Keratinocyte (primary cell): ENCODE data around the gene PRADC1. TPM values are rescaled to one million over a fixed set of nuclear protein-coding genes. Genes with fewer than 3 reads are reported as not detected.

Experiments used
- DNase-seq: peaks from one replicate; pipeline ENCODE4 v3.0.0-alpha.2; 2011; ENCODE audit warnings: low read depth, missing footprints, low spot score
- FAIRE-seq: peaks from 2 replicates; lab custom pipeline; 2011; peaks lifted over from hg19 to GRCh38; lab: Jason Lieb, UNC
- H2AFZ ChIP-seq: 2 replicates; pipeline ENCODE4 v1.6.0; 2012; ENCODE audit warnings: low read length, control low read depth, inconsistent platforms; ENCODE audit not compliant: control insufficient read depth
- H3K27ac ChIP-seq: 2 replicates; pipeline ENCODE4 v1.5.1; 2011; ENCODE audit warnings: low read length; ENCODE audit not compliant: control insufficient read depth, insufficient read depth
- H3K27me3 ChIP-seq: 3 replicates; pipeline ENCODE4 v1.6.0; 2011; ENCODE audit warnings: low read length; ENCODE audit not compliant: control insufficient read depth, insufficient read depth; ENCODE audit errors: extremely low read depth
- H3K36me3 ChIP-seq, 2 experiments: 2 replicates in 1 of 2; 3 replicates in 1 of 2; pipeline ENCODE4 v1.5.1; 2011; ENCODE audit warnings: low read length in 2 of 2, mild to moderate bottlenecking in 1 of 2; ENCODE audit not compliant: control insufficient read depth in 2 of 2, insufficient read depth in 2 of 2; ENCODE audit errors: extremely low read depth in 1 of 2
- H3K4me1 ChIP-seq: 3 replicates; pipeline ENCODE4 v1.5.1; 2011; ENCODE audit warnings: low read length; ENCODE audit not compliant: control insufficient read depth, insufficient read depth; ENCODE audit errors: extremely low read depth
- H3K4me2 ChIP-seq: 3 replicates; pipeline ENCODE4 v1.6.0; 2011; ENCODE audit warnings: low read depth, low read length; ENCODE audit not compliant: control insufficient read depth, insufficient read depth; ENCODE audit errors: extremely low read depth
- H3K4me3 ChIP-seq, 3 experiments: fragments of 200-600 bp in 1 of 3; sonication (generic) in 1 of 3; 2 replicates in 2 of 3; 3 replicates in 1 of 3; pipeline ENCODE4 v1.5.1; 2011 to 2016; ENCODE audit warnings: low read length in 3 of 3, mild to moderate bottlenecking in 3 of 3, control low read depth in 2 of 3, inconsistent platforms in 1 of 3, low read depth in 1 of 3, mixed read lengths in 1 of 3, mixed run types in 1 of 3, moderate library complexity in 1 of 3; ENCODE audit not compliant: control insufficient read depth in 2 of 3, insufficient read depth in 2 of 3; ENCODE audit errors: extremely low read depth in 1 of 3
- H3K79me2 ChIP-seq: 2 replicates; pipeline ENCODE4 v1.6.0; 2012; ENCODE audit warnings: low read length; ENCODE audit not compliant: control insufficient read depth, insufficient read depth
- H3K9ac ChIP-seq: 3 replicates; pipeline ENCODE4 v1.6.0; 2011; ENCODE audit warnings: low read length; ENCODE audit not compliant: control insufficient read depth, insufficient read depth; ENCODE audit errors: extremely low read depth
- H3K9me1 ChIP-seq: 3 replicates; pipeline ENCODE4 v1.6.0; 2011; ENCODE audit warnings: low read length; ENCODE audit not compliant: control insufficient read depth, insufficient read depth; ENCODE audit errors: extremely low read depth
- H3K9me3 ChIP-seq: 2 replicates; pipeline ENCODE4 v1.5.1; 2012; ENCODE audit warnings: low read depth, low read length; ENCODE audit not compliant: control insufficient read depth
- H4K20me1 ChIP-seq: 3 replicates; pipeline ENCODE4 v1.6.0; 2011; ENCODE audit warnings: low read length; ENCODE audit not compliant: control insufficient read depth, insufficient read depth; ENCODE audit errors: extremely low read depth
- CTCF ChIP-seq, 3 experiments: IDR thresholded peaks in 1 of 3; conservative IDR thresholded peaks in 1 of 3; optimal IDR thresholded peaks in 1 of 3; 2 replicates in 2 of 3; 3 replicates in 1 of 3; pipeline versions ENCODE3 to v1.5.1; 2011; ENCODE audit warnings: low read length in 3 of 3, mild to moderate bottlenecking in 3 of 3, moderate library complexity in 2 of 3, control low read depth in 1 of 3, inconsistent platforms in 1 of 3; ENCODE audit not compliant: insufficient read depth in 2 of 3; ENCODE audit errors: extremely low read depth in 1 of 3
- EZH2 ChIP-seq: IDR thresholded peaks from one replicate; pipeline ENCODE4 v1.6.1; 2012; ENCODE audit warnings: inconsistent platforms, mild to moderate bottlenecking, low read length, moderate library complexity
- dilution Hi-C: fragments of 300-500 bp; cut with MboI; formaldehyde crosslinking; loops from one replicate; pipeline ENCODE4 v1.7.0; 2020; ENCODE audit warnings: low sequenced_read_pairs; ENCODE audit not compliant: extremely low pct_ligation_motif_present
- polyA plus RNA-seq, 5 experiments: library from polyadenylated mRNA; depleted of rRNA in 3 of 5; stranded (reverse) in 3 of 5; stranded (forward) in 1 of 5; unstranded in 1 of 5; fragments of >200 nt; gene quantifications; 1 replicate in 1 of 5; 2 replicates in 3 of 5; 3 replicates in 1 of 5; pipeline versions ENCODE4 v1.2.1 to v1.2.3, GENCODE V29; 2011 to 2012; ENCODE audit warnings: missing spikeins in 2 of 5, low read depth in 1 of 5, low replicate concordance in 1 of 5

PRADC1 gene
- polyA plus RNA-seq, 1 donor (not counting 4 experiments of a cell fraction or from before 2014, with no cell fraction given): 8.2 TPM

GRCh38 chr2:73217826-73218225 lies 15.2 kb downstream of the PRADC1 start:
- peaks cover 39% of the 10 kb centered on the region for H3K79me2 ChIP-seq
- no peak overlapping the region for H3K27ac ChIP-seq
- no peak overlapping the region for H3K9ac ChIP-seq
- no peak overlapping the region for H3K4me2 ChIP-seq
- FAIRE-seq (no peak), DNase-seq (no peak)
- no peaks in the 10 kb centered on the region for H3K27me3 ChIP-seq
- H3K9me3 ChIP-seq: no peaks in the 10 kb centered on the region
- TF ChIP-seq EZH2 (no peak), CTCF (optimal IDR thresholded peaks at IDR 0.05 in 1 of 3, IDR thresholded peaks at IDR 0.05 in 1 of 3, conservative IDR thresholded peaks at IDR 0.05 in 1 of 3; ENCODE audit: extremely low read depth in 1 of 3, insufficient read depth in 2 of 3, low read length in 3 of 3) (no peak)
- H4K20me1 ChIP-seq: no peaks in the 10 kb centered on the region
- H3K4me1 ChIP-seq: peaks cover 18% of the 10 kb centered on the region
- no peak overlapping the region for H2AFZ ChIP-seq
- peaks cover 18 to 23% of the 10 kb centered on the region in 2 experiments for H3K36me3 ChIP-seq
- dilution Hi-C loops: no loop called here
- H3K4me3 ChIP-seq: no peak overlapping the region
- peaks cover 2% of the 10 kb centered on the region for H3K9me1 ChIP-seq

- TF ChIP-seq CTCF (optimal IDR thresholded peaks at IDR 0.05 in 1 of 3, IDR thresholded peaks at IDR 0.05 in 1 of 3, conservative IDR thresholded peaks at IDR 0.05 in 1 of 3; ENCODE audit: extremely low read depth in 1 of 3, insufficient read depth in 2 of 3, low read length in 3 of 3) (no peak), EZH2 (no peak)
- H2AFZ ChIP-seq: no peak overlapping the region
- H3K9me1 ChIP-seq: peaks cover 2% of the 10 kb centered on the region
- H3K27ac ChIP-seq: no peak overlapping the region
- H3K36me3 ChIP-seq: peaks cover 11 to 20% of the 10 kb centered on the region in 2 experiments
- no peak overlapping the region for H3K4me2 ChIP-seq
- dilution Hi-C loops: no loop called here
- no peaks in the 10 kb centered on the region for H3K27me3 ChIP-seq
- FAIRE-seq (no peak), DNase-seq (no peak)
- H3K9ac ChIP-seq: no peak overlapping the region
- peaks cover 18% of the 10 kb centered on the region for H3K4me1 ChIP-seq
- no peaks in the 10 kb centered on the region for H3K9me3 ChIP-seq
- no peak overlapping the region for H3K4me3 ChIP-seq
- H3K79me2 ChIP-seq: peaks cover 39% of the 10 kb centered on the region
- H4K20me1 ChIP-seq: no peaks in the 10 kb centered on the region
Measured at GRCh38 chr2:73217160-73217559, 15.9 kb downstream of the PRADC1 start.
